GM23338 (cell line): ENCODE results near the gene RPRD1A. TPM values are rescaled to one million over a fixed set of nuclear protein-coding genes. Genes with fewer than 3 reads are reported as not detected.

ENCODE experiments used
- ATAC-seq: fragments of 200-7000 bp; cut with Tn5 transposase; 3 replicates; pipeline ENCODE4 v1.9.1; 2020
- DNase-seq: peaks from one replicate; pipeline ENCODE4 v3.0.0-alpha.2; 2015; ENCODE audit warnings: low spot score
- H2AFZ ChIP-seq: fragments of 200-600 bp; sonication (generic); 2 replicates; pipeline ENCODE4 v1.8.0; 2016; ENCODE audit warnings: antibody characterized with exemption, mild to moderate bottlenecking, moderate library complexity
- H3F3A ChIP-seq: fragments of 200-600 bp; sonication (generic); replicated peaks from 2 replicates; pipeline ENCODE4 v1.8.0; 2017; ENCODE audit warnings: antibody characterized with exemption, mixed run types, low read depth
- H3K27ac ChIP-seq: fragments of 200-600 bp; sonication (generic); 2 replicates; pipeline ENCODE4 v1.6.1; 2016; ENCODE audit warnings: low read depth
- H3K27me3 ChIP-seq: fragments of 200-600 bp; sonication (generic); 2 replicates; pipeline ENCODE4 v1.8.0; 2016; ENCODE audit warnings: mild to moderate bottlenecking, mixed run types, moderate library complexity; ENCODE audit not compliant: insufficient read depth
- H3K36me3 ChIP-seq: fragments of 200-600 bp; sonication (generic); 2 replicates; pipeline ENCODE4 v1.8.0; 2016; ENCODE audit warnings: mild to moderate bottlenecking; ENCODE audit not compliant: insufficient read depth
- H3K4me1 ChIP-seq: fragments of 200-600 bp; sonication (generic); 2 replicates; pipeline ENCODE4 v1.8.0; 2016; ENCODE audit warnings: mild to moderate bottlenecking, moderate library complexity; ENCODE audit not compliant: insufficient read depth
- H3K4me2 ChIP-seq: fragments of 200-600 bp; sonication (generic); 2 replicates; pipeline ENCODE4 v1.7.1; 2017; ENCODE audit warnings: mixed run types
- H3K4me3 ChIP-seq: fragments of 200-600 bp; sonication (generic); 2 replicates; pipeline ENCODE4 v1.6.1; 2016; ENCODE audit warnings: mixed run types
- H3K79me2 ChIP-seq: fragments of 200-600 bp; sonication (generic); replicated peaks from 2 replicates; pipeline ENCODE4 v1.8.0; 2017; ENCODE audit warnings: mild to moderate bottlenecking; ENCODE audit not compliant: insufficient read depth
- H3K9me2 ChIP-seq: fragments of 200-600 bp; sonication (generic); 2 replicates; pipeline ENCODE4 v1.8.0; 2017; ENCODE audit not compliant: insufficient read depth
- H4K20me1 ChIP-seq: fragments of 200-600 bp; sonication (generic); replicated peaks from 2 replicates; pipeline ENCODE4 v1.8.0; 2017; ENCODE audit warnings: mild to moderate bottlenecking; ENCODE audit not compliant: insufficient read depth
- H3K27ac Mint-ChIP-seq: 2 replicates; pipeline ENCODE4 v1.8.0; 2020; ENCODE audit warnings: inconsistent platforms, mild to moderate bottlenecking, moderate library complexity, mixed read lengths
- H3K27me3 Mint-ChIP-seq: 3 replicates; pipeline ENCODE4 v1.8.0; 2022; ENCODE audit warnings: low read depth, mild to moderate bottlenecking, moderate library complexity, mixed read lengths, inconsistent platforms; ENCODE audit not compliant: insufficient read depth, poor library complexity
- H3K36me3 Mint-ChIP-seq: 3 replicates; pipeline ENCODE4 v1.8.0; 2021; ENCODE audit warnings: low read depth, mild to moderate bottlenecking, inconsistent platforms, moderate library complexity, mixed read lengths
- H3K4me1 Mint-ChIP-seq: 3 replicates; pipeline ENCODE4 v1.8.0; 2020; ENCODE audit warnings: mild to moderate bottlenecking, inconsistent platforms, mixed read lengths
- H3K4me3 Mint-ChIP-seq: 3 replicates; pipeline ENCODE4 v1.8.0; 2021; ENCODE audit warnings: moderate library complexity, mild to moderate bottlenecking, inconsistent platforms, mixed read lengths
- H3K9me3 Mint-ChIP-seq: 3 replicates; pipeline ENCODE4 v1.8.0; 2020; ENCODE audit warnings: moderate library complexity, mild to moderate bottlenecking, inconsistent platforms, mixed read lengths
- CREB1 ChIP-seq: fragments of 250-450 bp; sonication (Bioruptor Pico); IDR thresholded peaks from 2 replicates; pipeline ENCODE4 v1.5.0; 2020; ENCODE audit warnings: low read depth, mild to moderate bottlenecking, moderate library complexity
- ETS1 ChIP-seq: IDR thresholded peaks from 2 replicates; pipeline ENCODE4 v1.6.1; 2016; ENCODE audit warnings: antibody characterized with exemption
- EZH2 ChIP-seq: fragments of 200-600 bp; sonication (generic); IDR thresholded peaks from one replicate; pipeline ENCODE4 v1.8.0; 2017; ENCODE audit warnings: antibody characterized with exemption, mild to moderate bottlenecking, low read depth; ENCODE audit not compliant: unreplicated experiment
- EZH2phosphoT487 ChIP-seq: fragments of 200-600 bp; sonication (generic); IDR thresholded peaks from one replicate; pipeline ENCODE4 v1.8.1; 2018; ENCODE audit warnings: antibody characterized with exemption; ENCODE audit not compliant: unreplicated experiment
- JUNB ChIP-seq: IDR thresholded peaks from one replicate; pipeline ENCODE4 v1.6.1; 2016; ENCODE audit warnings: antibody characterized with exemption; ENCODE audit not compliant: unreplicated experiment
- NANOG ChIP-seq: IDR thresholded peaks from 2 replicates; pipeline ENCODE4 v1.6.1; 2016; ENCODE audit warnings: antibody characterized with exemption, borderline replicate concordance
- POLR2AphosphoS5 ChIP-seq: IDR thresholded peaks from 2 replicates; pipeline ENCODE4 v1.6.1; 2016; ENCODE audit warnings: antibody characterized with exemption, low read depth
- STAT1 ChIP-seq: IDR thresholded peaks from one replicate; pipeline ENCODE4 v1.6.1; 2016; ENCODE audit warnings: antibody characterized with exemption; ENCODE audit not compliant: unreplicated experiment
- ZNF114 ChIP-seq: fragments of 250-450 bp; sonication (Bioruptor Pico); IDR thresholded peaks from 2 replicates; pipeline ENCODE4 v1.5.0; 2020; ENCODE audit warnings: mild to moderate bottlenecking, moderate library complexity
- ZNF331 ChIP-seq: fragments of 250-450 bp; sonication (Bioruptor Pico); IDR thresholded peaks from 2 replicates; pipeline ENCODE4 v1.5.0; 2020; ENCODE audit warnings: low read depth, mild to moderate bottlenecking, moderate library complexity
- ZNF462 ChIP-seq: fragments of 250-450 bp; sonication (Bioruptor Pico); IDR thresholded peaks from 2 replicates; pipeline ENCODE4 v1.5.0; 2020; ENCODE audit warnings: mild to moderate bottlenecking, moderate library complexity
- polyA plus RNA-seq: library from polyadenylated mRNA; unstranded; fragments of >200 nt; fragmentation: Nextera tagmentation; extraction: Ambion mirVana; gene quantifications from 2 replicates; pipeline ENCODE4 v1.2.1, GENCODE V29; 2016
- total RNA-seq: library from RNA; depleted of rRNA; stranded (reverse); fragments of >200 nt; shearing (Covaris generic); gene quantifications from 2 replicates; pipeline ENCODE4 v1.2.3, GENCODE V29; 2014
- TF ChIP-seq, protein P1 (sequence below): IDR thresholded peaks from one replicate; pipeline ENCODE4 v1.6.1; 2018; ENCODE audit warnings: antibody characterized with exemption; ENCODE audit not compliant: unreplicated experiment
- TF ChIP-seq, protein P2 (sequence below), 2 experiments: fragments of 200-600 bp in 1 of 2; sonication (generic) in 1 of 2; conservative IDR thresholded peaks; 2 replicates each; pipeline versions ENCODE4 v1.5.1 to v1.6.1; 2016 to 2017; ENCODE audit warnings: antibody characterized with exemption in 2 of 2, low read depth in 2 of 2, mild to moderate bottlenecking in 2 of 2, moderate library complexity in 1 of 2

RPRD1A gene
- total and polyA plus RNA-seq, 2 experiments from 2014 or later, result 67.9 to 157 TPM

DNA sequence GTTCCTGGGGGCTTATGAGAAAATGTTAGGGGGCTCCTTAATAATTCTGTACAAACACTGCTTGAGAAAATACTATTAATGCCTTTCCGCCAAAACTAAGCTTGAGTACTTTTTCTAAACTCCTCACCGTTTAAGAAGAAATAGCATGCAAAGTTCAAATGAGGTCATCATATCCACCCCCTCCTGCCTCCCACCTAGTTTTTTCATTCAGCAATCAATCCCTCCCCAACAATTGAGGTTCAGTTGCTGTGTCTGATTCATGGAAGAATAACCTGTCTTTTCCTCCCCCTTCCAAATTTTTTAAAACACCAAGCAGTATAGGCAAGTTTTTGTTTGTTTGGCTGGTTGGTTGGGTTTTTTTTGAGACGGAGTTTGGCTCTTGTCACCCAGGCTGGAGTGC lies 119.3 kb downstream of the RPRD1A start:
- no peak for ATAC-seq
- H3K27ac ChIP-seq, result no peak overlapping the region
- H3K27ac Mint-ChIP-seq, result no peak overlapping the region
- H2AFZ ChIP-seq, result no peak overlapping the region
- peaks cover 21% of the 10 kb centered on the region; the same call in 2 of the 3 replicates for H3K4me1 Mint-ChIP-seq
- H3F3A ChIP-seq, result no peaks in the 10 kb centered on the region
- peaks cover 17% of the 10 kb centered on the region for H3K36me3 Mint-ChIP-seq
- no peak overlapping the region for H3K4me3 Mint-ChIP-seq
- peaks cover 13% of the 10 kb centered on the region; the same call in 1 of the 2 replicates for H3K36me3 ChIP-seq
- H3K9me3 Mint-ChIP-seq, result peaks cover 7% of the 10 kb centered on the region; the same call in 1 of the 3 replicates
- peak overlapping the region; percentile 5; the same call in 1 of the 2 replicates for H3K4me3 ChIP-seq
- H3K9me2 ChIP-seq, result no peaks in the 10 kb centered on the region; the same call in 1 of the 2 replicates
- H4K20me1 ChIP-seq, result no peaks in the 10 kb centered on the region
- no peak for DNase-seq
- peaks cover 3% of the 10 kb centered on the region for H3K27me3 Mint-ChIP-seq
- H3K79me2 ChIP-seq, result peaks cover 44% of the 10 kb centered on the region
- peaks cover 15% of the 10 kb centered on the region for H3K4me1 ChIP-seq
- H3K27me3 ChIP-seq, result no peaks in the 10 kb centered on the region
- H3K4me2 ChIP-seq, result peak overlapping the region; percentile 94; the same call in 1 of the 2 replicates
- TF ChIP-seq EZH2phosphoT487, result no peak
- TF ChIP-seq ETS1, result no peak
- TF ChIP-seq EZH2, result no peak
- TF ChIP-seq JUNB, result no peak
- no peak for TF ChIP-seq CREB1 (CRISPR knock-in tag)
- TF ChIP-seq POLR2AphosphoS5, result no peak
- TF ChIP-seq ZNF331, result no peak
- TF ChIP-seq ZNF462 (CRISPR knock-in tag), result no peak
- TF ChIP-seq, protein P1, sequence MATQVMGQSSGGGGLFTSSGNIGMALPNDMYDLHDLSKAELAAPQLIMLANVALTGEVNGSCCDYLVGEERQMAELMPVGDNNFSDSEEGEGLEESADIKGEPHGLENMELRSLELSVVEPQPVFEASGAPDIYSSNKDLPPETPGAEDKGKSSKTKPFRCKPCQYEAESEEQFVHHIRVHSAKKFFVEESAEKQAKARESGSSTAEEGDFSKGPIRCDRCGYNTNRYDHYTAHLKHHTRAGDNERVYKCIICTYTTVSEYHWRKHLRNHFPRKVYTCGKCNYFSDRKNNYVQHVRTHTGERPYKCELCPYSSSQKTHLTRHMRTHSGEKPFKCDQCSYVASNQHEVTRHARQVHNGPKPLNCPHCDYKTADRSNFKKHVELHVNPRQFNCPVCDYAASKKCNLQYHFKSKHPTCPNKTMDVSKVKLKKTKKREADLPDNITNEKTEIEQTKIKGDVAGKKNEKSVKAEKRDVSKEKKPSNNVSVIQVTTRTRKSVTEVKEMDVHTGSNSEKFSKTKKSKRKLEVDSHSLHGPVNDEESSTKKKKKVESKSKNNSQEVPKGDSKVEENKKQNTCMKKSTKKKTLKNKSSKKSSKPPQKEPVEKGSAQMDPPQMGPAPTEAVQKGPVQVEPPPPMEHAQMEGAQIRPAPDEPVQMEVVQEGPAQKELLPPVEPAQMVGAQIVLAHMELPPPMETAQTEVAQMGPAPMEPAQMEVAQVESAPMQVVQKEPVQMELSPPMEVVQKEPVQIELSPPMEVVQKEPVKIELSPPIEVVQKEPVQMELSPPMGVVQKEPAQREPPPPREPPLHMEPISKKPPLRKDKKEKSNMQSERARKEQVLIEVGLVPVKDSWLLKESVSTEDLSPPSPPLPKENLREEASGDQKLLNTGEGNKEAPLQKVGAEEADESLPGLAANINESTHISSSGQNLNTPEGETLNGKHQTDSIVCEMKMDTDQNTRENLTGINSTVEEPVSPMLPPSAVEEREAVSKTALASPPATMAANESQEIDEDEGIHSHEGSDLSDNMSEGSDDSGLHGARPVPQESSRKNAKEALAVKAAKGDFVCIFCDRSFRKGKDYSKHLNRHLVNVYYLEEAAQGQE, result no peak
- TF ChIP-seq, protein P2, sequence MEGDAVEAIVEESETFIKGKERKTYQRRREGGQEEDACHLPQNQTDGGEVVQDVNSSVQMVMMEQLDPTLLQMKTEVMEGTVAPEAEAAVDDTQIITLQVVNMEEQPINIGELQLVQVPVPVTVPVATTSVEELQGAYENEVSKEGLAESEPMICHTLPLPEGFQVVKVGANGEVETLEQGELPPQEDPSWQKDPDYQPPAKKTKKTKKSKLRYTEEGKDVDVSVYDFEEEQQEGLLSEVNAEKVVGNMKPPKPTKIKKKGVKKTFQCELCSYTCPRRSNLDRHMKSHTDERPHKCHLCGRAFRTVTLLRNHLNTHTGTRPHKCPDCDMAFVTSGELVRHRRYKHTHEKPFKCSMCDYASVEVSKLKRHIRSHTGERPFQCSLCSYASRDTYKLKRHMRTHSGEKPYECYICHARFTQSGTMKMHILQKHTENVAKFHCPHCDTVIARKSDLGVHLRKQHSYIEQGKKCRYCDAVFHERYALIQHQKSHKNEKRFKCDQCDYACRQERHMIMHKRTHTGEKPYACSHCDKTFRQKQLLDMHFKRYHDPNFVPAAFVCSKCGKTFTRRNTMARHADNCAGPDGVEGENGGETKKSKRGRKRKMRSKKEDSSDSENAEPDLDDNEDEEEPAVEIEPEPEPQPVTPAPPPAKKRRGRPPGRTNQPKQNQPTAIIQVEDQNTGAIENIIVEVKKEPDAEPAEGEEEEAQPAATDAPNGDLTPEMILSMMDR (conservative IDR thresholded peaks at IDR 0.05; ENCODE audit: low read depth in 2 of 2), result no peak
- no peak for TF ChIP-seq ZNF114 (CRISPR knock-in tag)
- TF ChIP-seq STAT1, result no peak
- TF ChIP-seq NANOG, result no peak
